GM19240 (cell line): ENCODE data around the gene LAMA4.
A peak's percentile ranks its signal among the peaks of the same experiment; 100 is the strongest.

Source experiments
- DNase-seq: peaks from one replicate; pipeline ENCODE4 v3.0.0; 2011; ENCODE audit warnings: low spot score; ENCODE audit not compliant: insufficient read length

The LAMA4 gene

GRCh38 chr6:112100561-112100960 is 153.8 kb downstream of the LAMA4 start:
- no peak for DNase-seq

GRCh38 chr6:112096901-112097300 is 157.5 kb downstream of the LAMA4 start:
- no peak for DNase-seq

GRCh38 chr6:112087916-112088315 is 166.5 kb downstream of the LAMA4 start:
- DNase-seq = no peak

- peak; percentile 56 for DNase-seq
These were observed 167.0 kb downstream of the LAMA4 start, which contains the start of the genes FAM229B and TUBE1 for GRCh38 chr6:112087136-112087911. Gene FAM229B (plus strand): TSS chr6:112087591. CDS start chr6:112099284, 11,693 bp downstream. Gene TUBE1 (minus strand): TSS chr6:112087482. CDS start chr6:112087434, 48 bp downstream.

GRCh38 chr6:112086744-112087135 is 167.6 kb downstream of the LAMA4 start:
- no peak for DNase-seq

- no peak for DNase-seq
These were observed 168.9 kb downstream of the LAMA4 start for GRCh38 chr6:112085286-112086065.

GRCh38 chr6:112081569-112081968 is 172.8 kb downstream of the LAMA4 start:
- no peak for DNase-seq

GRCh38 chr6:112066606-112067005 is 187.8 kb downstream of the LAMA4 start:
- DNase-seq = no peak

- DNase-seq = no peak
These were observed 188.9 kb downstream of the LAMA4 start for GRCh38 chr6:112065426-112065986.

- no peak for DNase-seq
These were observed 191.4 kb downstream of the LAMA4 start for GRCh38 chr6:112062966-112063365.

- no peak for DNase-seq
These were observed 192.8 kb downstream of the LAMA4 start for GRCh38 chr6:112061605-112062004.
